Heart left ventricle (tissue), 13 donors: ENCODE results near the gene ENKUR.
A peak's percentile ranks its signal among the peaks of the same experiment; 100 is the strongest.

ENCODE experiments used
- POLR2A ChIP-seq, 2 donors: fragments of 450-650 bp; IDR thresholded peaks; one replicate each; pipeline ENCODE4 v1.6.1; 2017; ENCODE audit warnings: antibody characterized with exemption in 2 of 2, mild to moderate bottlenecking in 2 of 2, moderate library complexity in 2 of 2
- TF ChIP-seq, protein P1 (sequence below), 12 donors: fragments of 200-600 bp; sonication (generic) in 4 of 12; IDR thresholded peaks; one replicate each; pipeline versions ENCODE4 v1.5.0 to v1.8.0; 2018 to 2022; ENCODE audit warnings: antibody characterized with exemption in 12 of 12, mild to moderate bottlenecking in 5 of 12
- donor health status: ischemic (EF 13 %, LVEDD 7.1; RV severe dilation, severe dysfunction).
- donor health status: DM: no; HTN: yes; CAD: no.
- donor health status: DM: no; HTN: no; CAD: no.
- donor health status: ischemic (EF 25% LVEDD 6.9; RV normal size, moderate dysfunction).
- donor health status: ischemic (EF 25% LVEDD 5.7; RV mildly dilated, moderate dysfunction).
- donor health status: ischemic (EF 35%, LVEDD 5.7; RV mildly dilated, moderate dysfunction).
- donor health status: nonischemic (EF 11% LVEDD 7.7; RV severe dilation, severe dysfunction).
- donor health status: DM: yes; HTN: yes; CAD: no.
- donor health status: PGD.
- donor health status: ischemic (EF 29% LVEDD 5.4; RV normal size, mild dysfunction).
- donor health status: nonischemic (EF 23%, LVEDD 6.1; RV moderate dilation, normal function).

- TF ChIP-seq, protein P1, sequence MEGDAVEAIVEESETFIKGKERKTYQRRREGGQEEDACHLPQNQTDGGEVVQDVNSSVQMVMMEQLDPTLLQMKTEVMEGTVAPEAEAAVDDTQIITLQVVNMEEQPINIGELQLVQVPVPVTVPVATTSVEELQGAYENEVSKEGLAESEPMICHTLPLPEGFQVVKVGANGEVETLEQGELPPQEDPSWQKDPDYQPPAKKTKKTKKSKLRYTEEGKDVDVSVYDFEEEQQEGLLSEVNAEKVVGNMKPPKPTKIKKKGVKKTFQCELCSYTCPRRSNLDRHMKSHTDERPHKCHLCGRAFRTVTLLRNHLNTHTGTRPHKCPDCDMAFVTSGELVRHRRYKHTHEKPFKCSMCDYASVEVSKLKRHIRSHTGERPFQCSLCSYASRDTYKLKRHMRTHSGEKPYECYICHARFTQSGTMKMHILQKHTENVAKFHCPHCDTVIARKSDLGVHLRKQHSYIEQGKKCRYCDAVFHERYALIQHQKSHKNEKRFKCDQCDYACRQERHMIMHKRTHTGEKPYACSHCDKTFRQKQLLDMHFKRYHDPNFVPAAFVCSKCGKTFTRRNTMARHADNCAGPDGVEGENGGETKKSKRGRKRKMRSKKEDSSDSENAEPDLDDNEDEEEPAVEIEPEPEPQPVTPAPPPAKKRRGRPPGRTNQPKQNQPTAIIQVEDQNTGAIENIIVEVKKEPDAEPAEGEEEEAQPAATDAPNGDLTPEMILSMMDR (IDR thresholded peaks at IDR 0.05): peak in 8 of 12 donors; percentile 11 to 53 (median 38)
- TF ChIP-seq POLR2A (IDR thresholded peaks at IDR 0.05): no peak
Measured at GRCh38 chr10:24989867-24990266, 26.1 kb downstream of the ENKUR start.
